Measurements from ENCODE around the gene KDM4B. TPM values are rescaled to one million over a fixed set of nuclear protein-coding genes. Genes with fewer than 3 reads are reported as not detected.
A peak's percentile ranks its signal among the peaks of the same experiment; 100 is the strongest.

KDM4B gene
- total and polyA plus RNA-seq, 2 donors (not counting 1 experiment from before 2014, with no cell fraction given): 75.5 to 205 TPM

DNA sequence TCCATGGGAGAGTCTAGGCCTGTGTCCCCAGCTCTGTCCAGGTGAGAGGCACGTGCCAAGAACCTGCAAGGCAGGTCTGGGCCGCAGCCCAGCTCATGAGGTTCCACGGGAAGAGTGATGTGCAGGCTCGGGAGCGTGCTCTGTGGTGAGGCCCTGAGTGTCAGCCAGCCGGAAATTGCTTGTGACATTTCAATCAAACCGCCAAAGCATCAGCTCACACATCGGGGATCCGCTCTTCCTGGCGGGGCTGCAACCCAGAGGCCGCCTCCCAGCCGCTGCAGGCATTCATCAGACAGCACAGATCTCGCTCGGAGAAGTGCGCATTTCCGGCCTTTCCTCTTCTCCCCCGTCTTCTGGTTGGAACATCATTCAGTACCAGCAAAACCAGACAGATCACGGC lies 109.3 kb downstream of the KDM4B start:
- ChIA-PET CTCF (interaction anchor here (0.6 kb wide), 1 partner anchor 701 kb away, joined by 3 read pairs; no protein-coding TSS in a partner anchor), POLR2A (no interaction called here)
- 95% methylated on average over 14 of the region's 18 CpGs for WGBS (ENCODE audit: insufficient coverage)
- TF ChIP-seq, protein P1, sequence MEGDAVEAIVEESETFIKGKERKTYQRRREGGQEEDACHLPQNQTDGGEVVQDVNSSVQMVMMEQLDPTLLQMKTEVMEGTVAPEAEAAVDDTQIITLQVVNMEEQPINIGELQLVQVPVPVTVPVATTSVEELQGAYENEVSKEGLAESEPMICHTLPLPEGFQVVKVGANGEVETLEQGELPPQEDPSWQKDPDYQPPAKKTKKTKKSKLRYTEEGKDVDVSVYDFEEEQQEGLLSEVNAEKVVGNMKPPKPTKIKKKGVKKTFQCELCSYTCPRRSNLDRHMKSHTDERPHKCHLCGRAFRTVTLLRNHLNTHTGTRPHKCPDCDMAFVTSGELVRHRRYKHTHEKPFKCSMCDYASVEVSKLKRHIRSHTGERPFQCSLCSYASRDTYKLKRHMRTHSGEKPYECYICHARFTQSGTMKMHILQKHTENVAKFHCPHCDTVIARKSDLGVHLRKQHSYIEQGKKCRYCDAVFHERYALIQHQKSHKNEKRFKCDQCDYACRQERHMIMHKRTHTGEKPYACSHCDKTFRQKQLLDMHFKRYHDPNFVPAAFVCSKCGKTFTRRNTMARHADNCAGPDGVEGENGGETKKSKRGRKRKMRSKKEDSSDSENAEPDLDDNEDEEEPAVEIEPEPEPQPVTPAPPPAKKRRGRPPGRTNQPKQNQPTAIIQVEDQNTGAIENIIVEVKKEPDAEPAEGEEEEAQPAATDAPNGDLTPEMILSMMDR (IDR thresholded peaks at IDR 0.05): no peak
- TF ChIP-seq EZH2 (IDR thresholded peaks at IDR 0.05; ENCODE audit: borderline replicate concordance, insufficient read depth, low read depth, low read length, poor library complexity, severe bottlenecking): no peak
- DNase-seq (no peak), ATAC-seq (ENCODE audit: low read depth) (no peak)
- Histone ChIP-seq H3K27ac (ENCODE audit: low read length in 2 of 2) (no peak overlapping the region), H3K4me2 (replicated peaks; ENCODE audit: low read depth, low read length, poor library complexity, severe bottlenecking) (no peak overlapping the region), H3K9me3 (ENCODE audit: control extremely low read depth in 1 of 3, control insufficient read depth in 2 of 3, insufficient read depth in 1 of 3, low read length in 2 of 3) (peaks cover 0 to 2% (median 0%) of the 10 kb centered on the region in 3 donors), H4K20me1 (ENCODE audit: control insufficient read depth, insufficient read depth, low read length, poor library complexity, severe bottlenecking) (peaks cover 4% of the 10 kb centered on the region), H3K4me1 (ENCODE audit: control insufficient read depth in 2 of 2, insufficient read depth in 2 of 2, low read length in 2 of 2) (peaks cover 19 to 40% of the 10 kb centered on the region in 2 donors), H3K36me3 (replicated peaks in 1 of 2; ENCODE audit: control extremely low read depth in 1 of 2, control insufficient read depth in 1 of 2, extremely low read depth in 1 of 2, insufficient read depth in 2 of 2, low read length in 1 of 2) (peaks cover 3 to 48% of the 10 kb centered on the region in 2 experiments), H3K4me3 (ENCODE audit: control extremely low read depth in 1 of 5, extremely low read depth in 1 of 5, insufficient read depth in 1 of 5, low read depth in 2 of 5, low read length in 4 of 5) (no peak overlapping the region), H2AFZ (ENCODE audit: insufficient read depth, low read depth, low read length, poor library complexity, severe bottlenecking) (no peak overlapping the region), H3K9ac (ENCODE audit: low read length) (no peak overlapping the region), H3K27me3 (replicated peaks in 1 of 4; ENCODE audit: control extremely low read depth in 1 of 4, control insufficient read depth in 3 of 4, insufficient read depth in 4 of 4, low read length in 3 of 4) (no peaks in the 10 kb centered on the region), H3K79me2 (ENCODE audit: control insufficient read depth, insufficient read depth, low read length) (peaks cover 11% of the 10 kb centered on the region)
- Mint-ChIP-seq H3K9me3 (ENCODE audit: insufficient read depth) (no peaks in the 10 kb centered on the region), H3K4me3 (no peak overlapping the region), H3K4me1 (peaks cover 18% of the 10 kb centered on the region), H3K27me3 (no peaks in the 10 kb centered on the region), H3K27ac (peak overlapping the region; percentile 37)
- intact Hi-C loops (cut with micrococcal nuclease): no loop called here

DNA sequence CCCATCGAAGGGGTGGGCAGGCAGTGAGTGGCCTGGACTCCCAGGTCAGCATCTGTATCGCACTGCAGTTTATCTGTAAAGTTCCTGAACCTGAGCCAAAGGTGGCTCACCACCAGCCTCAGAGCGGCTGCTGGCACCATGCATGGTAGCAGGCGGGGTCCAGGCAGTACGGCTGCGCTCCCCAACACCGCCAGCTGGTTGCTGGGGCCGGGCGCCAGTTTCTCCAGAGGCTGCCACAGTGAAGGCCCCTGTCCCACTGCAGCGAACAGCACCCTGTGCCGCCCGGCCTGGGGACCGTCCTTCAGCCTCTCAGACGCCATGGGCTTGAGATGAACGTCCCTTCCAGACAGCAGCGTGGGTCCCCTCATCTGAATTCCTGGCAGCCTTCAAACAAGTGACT lies 109.8 kb downstream of the KDM4B start:
- no peak for DNase-seq

More for the DNA sequence above, 109.8 kb downstream of the KDM4B start:
- CTCF ChIA-PET: no interaction called here
- H3K27ac ChIP-seq (ENCODE audit: low read length in 2 of 2): no peak overlapping the region
- H3K9ac ChIP-seq (ENCODE audit: low read length): no peak overlapping the region
- peaks cover 15 to 35% of the 10 kb centered on the region in 2 donors for H3K4me1 ChIP-seq (ENCODE audit: control insufficient read depth in 2 of 2, insufficient read depth in 2 of 2, low read length in 2 of 2)
- peaks cover 4% of the 10 kb centered on the region for H4K20me1 ChIP-seq (ENCODE audit: control insufficient read depth, insufficient read depth, low read length, poor library complexity, severe bottlenecking)
- ATAC-seq (ENCODE audit: low read depth): no peak
- H3K36me3 ChIP-seq (replicated peaks in 1 of 2; ENCODE audit: control extremely low read depth in 1 of 2, control insufficient read depth in 1 of 2, extremely low read depth in 1 of 2, insufficient read depth in 2 of 2, low read length in 1 of 2): peaks cover 3 to 50% of the 10 kb centered on the region in 2 experiments
- Mint-ChIP-seq H3K4me1 (peaks cover 13% of the 10 kb centered on the region), H3K27ac (no peak overlapping the region), H3K9me3 (ENCODE audit: insufficient read depth) (no peaks in the 10 kb centered on the region), H3K4me3 (no peak overlapping the region), H3K27me3 (no peaks in the 10 kb centered on the region)
- no peak overlapping the region for H3K4me2 ChIP-seq (replicated peaks; ENCODE audit: low read depth, low read length, poor library complexity, severe bottlenecking)
- WGBS (ENCODE audit: insufficient coverage): 97% methylated on average over 13 of the region's 16 CpGs
- POLR2A ChIA-PET: interaction anchor here (0.6 kb wide), 1 partner anchor 49 kb away, joined by 6 read pairs; no protein-coding TSS in a partner anchor
- no peak for TF ChIP-seq EZH2 (IDR thresholded peaks at IDR 0.05; ENCODE audit: borderline replicate concordance, insufficient read depth, low read depth, low read length, poor library complexity, severe bottlenecking)
- TF ChIP-seq, protein P1 (IDR thresholded peaks at IDR 0.05): no peak
- peaks cover 0 to 6% (median 0%) of the 10 kb centered on the region in 3 donors for H3K9me3 ChIP-seq (ENCODE audit: control extremely low read depth in 1 of 3, control insufficient read depth in 2 of 3, insufficient read depth in 1 of 3, low read length in 2 of 3)
- intact Hi-C loops (cut with micrococcal nuclease): no loop called here
- H3K27me3 ChIP-seq (replicated peaks in 1 of 4; ENCODE audit: control extremely low read depth in 1 of 4, control insufficient read depth in 3 of 4, insufficient read depth in 4 of 4, low read length in 3 of 4): no peaks in the 10 kb centered on the region
- peaks cover 8% of the 10 kb centered on the region for H3K79me2 ChIP-seq (ENCODE audit: control insufficient read depth, insufficient read depth, low read length)
- H3K4me3 ChIP-seq (ENCODE audit: control extremely low read depth in 1 of 5, extremely low read depth in 1 of 5, insufficient read depth in 1 of 5, low read depth in 2 of 5, low read length in 4 of 5): no peak overlapping the region
- no peak overlapping the region for H2AFZ ChIP-seq (ENCODE audit: insufficient read depth, low read depth, low read length, poor library complexity, severe bottlenecking)

Data from B cell (primary cell).